MM.1S (cell line): ENCODE measurements around the gene ASB6.

ENCODE experiments used
- DNase-seq: peaks from one replicate; pipeline ENCODE4 v3.0.0-alpha.2; 2015
- H2AFZ ChIP-seq: fragments of 300-600 bp; sonication (generic); 2 replicates; pipeline ENCODE4 v1.6.0; 2016; ENCODE audit warnings: antibody characterized with exemption, low read length
- H3F3A ChIP-seq: fragments of 300-600 bp; sonication (generic); 2 replicates; pipeline ENCODE4 v1.6.1; 2016; ENCODE audit warnings: mild to moderate bottlenecking, antibody characterized with exemption, low read length, moderate library complexity, mixed read lengths; ENCODE audit not compliant: insufficient read depth
- H3K27ac ChIP-seq: fragments of 300-600 bp; sonication (generic); 2 replicates; pipeline ENCODE4 v1.5.1; 2016; ENCODE audit warnings: mild to moderate bottlenecking, low read length
- H3K27me3 ChIP-seq: fragments of 300-600 bp; sonication (generic); replicated peaks from 2 replicates; pipeline ENCODE4 v1.6.0; 2016; ENCODE audit warnings: low read length; ENCODE audit not compliant: insufficient read depth
- H3K36me3 ChIP-seq: fragments of 300-600 bp; sonication (generic); replicated peaks from 2 replicates; pipeline ENCODE4 v1.6.1; 2016; ENCODE audit warnings: mild to moderate bottlenecking, low read length, mixed read lengths; ENCODE audit not compliant: insufficient read depth
- H3K4me1 ChIP-seq: fragments of 300-600 bp; sonication (generic); 2 replicates; pipeline ENCODE4 v1.6.1; 2016; ENCODE audit warnings: low read length, mixed read lengths
- H3K4me2 ChIP-seq: fragments of 300-600 bp; sonication (generic); 2 replicates; pipeline ENCODE4 v1.6.0; 2016; ENCODE audit warnings: low read depth, low read length
- H3K4me3 ChIP-seq: fragments of 300-600 bp; sonication (generic); 2 replicates; pipeline ENCODE4 v1.5.1; 2016; ENCODE audit warnings: low read length, mixed read lengths
- H3K79me2 ChIP-seq: fragments of 300-600 bp; sonication (generic); 2 replicates; pipeline ENCODE4 v1.6.1; 2016; ENCODE audit warnings: mixed run types, low read length, mixed read lengths
- H3K9ac ChIP-seq: fragments of 300-600 bp; sonication (generic); 2 replicates; pipeline ENCODE4 v1.6.1; 2016; ENCODE audit warnings: low read length, mixed read lengths
- H3K9me2 ChIP-seq: fragments of 300-600 bp; sonication (generic); replicated peaks from 2 replicates; pipeline ENCODE4 v1.6.1; 2016; ENCODE audit warnings: mild to moderate bottlenecking, low read length, mixed read lengths; ENCODE audit not compliant: insufficient read depth
- H3K9me3 ChIP-seq: fragments of 300-600 bp; sonication (generic); replicated peaks from 2 replicates; pipeline ENCODE4 v1.6.1; 2016; ENCODE audit warnings: mild to moderate bottlenecking, low read length, mixed read lengths; ENCODE audit not compliant: insufficient read depth
- H4K20me1 ChIP-seq: fragments of 300-600 bp; sonication (generic); 2 replicates; pipeline ENCODE4 v1.6.1; 2016; ENCODE audit warnings: mild to moderate bottlenecking, low read length, moderate library complexity, mixed read lengths; ENCODE audit not compliant: insufficient read depth
- CTCF ChIP-seq: fragments of 300-600 bp; sonication (generic); IDR thresholded peaks from 2 replicates; pipeline ENCODE4 v1.5.1; 2016; ENCODE audit warnings: antibody characterized with exemption, low read length, mixed read lengths
- EZH2 ChIP-seq: fragments of 300-600 bp; sonication (generic); optimal IDR thresholded peaks from 2 replicates; pipeline ENCODE3; 2017; ENCODE audit warnings: low read depth, mild to moderate bottlenecking, antibody characterized with exemption, low read length, mixed read lengths
- EZH2phosphoT487 ChIP-seq: fragments of 300-600 bp; sonication (generic); IDR thresholded peaks from 2 replicates; pipeline ENCODE4 v1.6.1; 2018; ENCODE audit warnings: antibody characterized with exemption, low read length

Gene ASB6

GRCh38 chr9:129667378-129667777 is 25.4 kb upstream of the ASB6 start:
- DNase-seq, result no peak
- no peak overlapping the region for H2AFZ ChIP-seq
- no peaks in the 10 kb centered on the region for H3K9me3 ChIP-seq
- no peaks in the 10 kb centered on the region for H3K9me2 ChIP-seq
- no peaks in the 10 kb centered on the region for H3K4me1 ChIP-seq
- no peaks in the 10 kb centered on the region for H3K79me2 ChIP-seq
- no peak overlapping the region for H3K27ac ChIP-seq
- no peaks in the 10 kb centered on the region for H4K20me1 ChIP-seq
- no peaks in the 10 kb centered on the region for H3K36me3 ChIP-seq
- H3K9ac ChIP-seq, result no peak overlapping the region
- no peak overlapping the region for H3K4me3 ChIP-seq
- no peak overlapping the region for H3K4me2 ChIP-seq
- no peaks in the 10 kb centered on the region for H3F3A ChIP-seq
- TF ChIP-seq EZH2 (no peak), EZH2phosphoT487 (no peak), CTCF (no peak)
- H3K27me3 ChIP-seq, result peaks cover 64% of the 10 kb centered on the region

GRCh38 chr9:129666575-129666974 is 24.6 kb upstream of the ASB6 start:
- Histone ChIP-seq H3K27ac (no peak overlapping the region), H3K9ac (no peak overlapping the region)
- TF ChIP-seq EZH2 (no peak), CTCF (no peak), EZH2phosphoT487 (no peak)

GRCh38 chr9:129665814-129666520 is 24.0 kb upstream of the ASB6 start:
- H3K9ac ChIP-seq, result no peak overlapping the region
- no peak overlapping the region for H3K4me3 ChIP-seq

More at GRCh38 chr9:129666575-129666974, 24.6 kb upstream of the ASB6 start:
- no peaks in the 10 kb centered on the region for H4K20me1 ChIP-seq
- H3K9me2 ChIP-seq, result no peaks in the 10 kb centered on the region
- no peaks in the 10 kb centered on the region for H3K9me3 ChIP-seq
- H2AFZ ChIP-seq, result no peak overlapping the region
- H3K4me1 ChIP-seq, result no peaks in the 10 kb centered on the region
- no peak overlapping the region for H3K4me3 ChIP-seq
- H3K4me2 ChIP-seq, result no peak overlapping the region
- H3K79me2 ChIP-seq, result no peaks in the 10 kb centered on the region
- H3K36me3 ChIP-seq, result no peaks in the 10 kb centered on the region
- H3F3A ChIP-seq, result no peaks in the 10 kb centered on the region
- no peak for DNase-seq
- H3K27me3 ChIP-seq, result peaks cover 60% of the 10 kb centered on the region

More at GRCh38 chr9:129665814-129666520, 24.0 kb upstream of the ASB6 start:
- no peak overlapping the region for H3K27ac ChIP-seq
- no peak for DNase-seq
- H3K36me3 ChIP-seq, result no peaks in the 10 kb centered on the region
- H2AFZ ChIP-seq, result no peak overlapping the region
- no peaks in the 10 kb centered on the region for H3K79me2 ChIP-seq
- peaks cover 60% of the 10 kb centered on the region for H3K27me3 ChIP-seq
- TF ChIP-seq EZH2, result no peak
- TF ChIP-seq EZH2phosphoT487, result no peak
- TF ChIP-seq CTCF, result no peak
- no peaks in the 10 kb centered on the region for H3K4me1 ChIP-seq
- H3K4me2 ChIP-seq, result no peak overlapping the region
- H3K9me2 ChIP-seq, result no peaks in the 10 kb centered on the region
- H4K20me1 ChIP-seq, result no peaks in the 10 kb centered on the region
- H3F3A ChIP-seq, result no peaks in the 10 kb centered on the region
- H3K9me3 ChIP-seq, result no peaks in the 10 kb centered on the region
